HepG2 (cell line): ENCODE results near the gene RNF10. TPM values are rescaled to one million over a fixed set of nuclear protein-coding genes. Genes with fewer than 3 reads are reported as not detected.

Experiments used
- ATAC-seq: fragments of 200-7000 bp; cut with Tn5 transposase; 3 replicates; pipeline ENCODE4 v1.9.1; 2020; ENCODE audit warnings: mild to moderate bottlenecking, moderate library complexity
- BruUV-seq: library from RNA; stranded (reverse); fragments of 400-500 nt; replicated peaks from 2 replicates; lab custom pipeline; 2021; lab: Mats Ljungman, UMichigan
- CTCF ChIA-PET: fragments of 300-600 bp; formaldehyde crosslinking; extraction: SDS; loops from one replicate; lab custom pipeline; 2021; ENCODE audit warnings: low total read pairs, inconsistent platforms, low intra/inter-chr PET ratio; lab: Yijun Ruan, JAX
- POLR2A ChIA-PET: fragments of 350-600 bp; sonication (Branson Sonifier 250); formaldehyde crosslinking; loops from one replicate; lab custom pipeline; 2020; ENCODE audit warnings: antibody characterized with exemption, inconsistent platforms; lab: Yijun Ruan, JAX
- DNase-seq: peaks from one replicate; pipeline ENCODE4 v3.0.0-alpha.2; 2015; ENCODE audit warnings: low spot score
- FAIRE-seq: peaks from 3 replicates; lab custom pipeline; 2011; peaks lifted over from hg19 to GRCh38; lab: Jason Lieb, UNC
- H2AFZ ChIP-seq: one replicate; pipeline ENCODE4 v1.6.1; 2011; ENCODE audit warnings: low read length, inconsistent platforms
- H3K27ac ChIP-seq: fragments of 300-600 bp; 3 replicates; pipeline ENCODE4 v1.8.0; 2011; ENCODE audit warnings: mixed run types, mild to moderate bottlenecking, mixed read lengths, low read length, inconsistent platforms; ENCODE audit not compliant: insufficient read depth; ENCODE audit errors: extremely low read length
- H3K27me3 ChIP-seq, 2 experiments: fragments of 200-600 bp in 1 of 2; 2 replicates in 1 of 2; 3 replicates in 1 of 2; pipeline versions ENCODE4 v1.6.0 to v1.8.0; 2011; ENCODE audit warnings: low read length in 2 of 2, mild to moderate bottlenecking in 2 of 2, moderate library complexity in 2 of 2, inconsistent platforms in 1 of 2; ENCODE audit not compliant: insufficient read depth in 2 of 2, control insufficient read depth in 1 of 2
- H3K36me3 ChIP-seq, 2 experiments: fragments of 200-600 bp in 1 of 2; replicated peaks in 1 of 2; 2 replicates in 1 of 2; 3 replicates in 1 of 2; pipeline versions ENCODE4 v1.5.1 to v1.8.0; 2011; ENCODE audit warnings: low read length in 2 of 2, inconsistent platforms in 1 of 2; ENCODE audit not compliant: insufficient read depth in 2 of 2, control insufficient read depth in 1 of 2
- H3K4me1 ChIP-seq: 2 replicates; pipeline ENCODE4 v1.5.1; 2012; ENCODE audit warnings: low read length, inconsistent platforms; ENCODE audit not compliant: insufficient read depth
- H3K4me2 ChIP-seq: 2 replicates; pipeline ENCODE4 v1.6.0; 2011; ENCODE audit warnings: low read depth, low read length, inconsistent platforms
- H3K4me3 ChIP-seq, 3 experiments: fragments of 200-600 bp in 1 of 3; sonication (generic), shearing (Covaris generic) in 1 of 3; replicated peaks in 1 of 3; 2 replicates each; pipeline ENCODE4 v1.5.1; 2011 to 2016; ENCODE audit warnings: low read length in 3 of 3, inconsistent platforms in 2 of 3, low read depth in 2 of 3, mild to moderate bottlenecking in 2 of 3, control low read depth in 1 of 3, mixed read lengths in 1 of 3; ENCODE audit not compliant: insufficient read depth in 1 of 3
- H3K79me2 ChIP-seq: one replicate; pipeline ENCODE4 v1.6.1; 2011; ENCODE audit warnings: low read length, inconsistent platforms; ENCODE audit not compliant: insufficient read depth
- H3K9ac ChIP-seq: 2 replicates; pipeline ENCODE4 v1.6.0; 2011; ENCODE audit warnings: mild to moderate bottlenecking, low read depth, low read length, inconsistent platforms; ENCODE audit not compliant: insufficient read depth
- H3K9me3 ChIP-seq: 2 replicates; pipeline ENCODE4 v1.5.1; 2012; ENCODE audit warnings: mild to moderate bottlenecking, low read length
- H4K20me1 ChIP-seq: 2 replicates; pipeline ENCODE4 v1.6.0; 2011; ENCODE audit warnings: inconsistent platforms, mild to moderate bottlenecking, low read length, moderate library complexity; ENCODE audit not compliant: insufficient read depth
- ADNP ChIP-seq: sonication (generic); formaldehyde crosslinking; IDR thresholded peaks from 2 replicates; pipeline ENCODE4 v1.4.0; 2020; ENCODE audit warnings: missing genetic modification reagents
- CCDC6 ChIP-seq: sonication (generic); formaldehyde crosslinking; IDR thresholded peaks from 2 replicates; pipeline ENCODE4 v1.8.1; 2022; ENCODE audit warnings: mild to moderate bottlenecking, missing genetic modification reagents, moderate library complexity
- DMAP1 ChIP-seq: IDR thresholded peaks from 2 replicates; pipeline ENCODE4 v1.6.1; 2016
- FOXK1 ChIP-seq: sonication (generic); formaldehyde crosslinking; IDR thresholded peaks from 2 replicates; pipeline ENCODE4 v1.4.0; 2020; ENCODE audit warnings: low read depth, missing genetic modification reagents, borderline replicate concordance
- MAFF ChIP-seq: IDR thresholded peaks from 2 replicates; pipeline ENCODE4 v1.6.1; 2011; ENCODE audit warnings: low read depth, low read length, improper control_type of control experiment
- NR2F1 ChIP-seq, 2 experiments: fragments of 450-650 bp in 1 of 2; formaldehyde crosslinking in 1 of 2; IDR thresholded peaks; 2 replicates each; pipeline versions ENCODE4 v1.5.0 to v1.6.1; 2016 to 2020; ENCODE audit warnings: mild to moderate bottlenecking in 1 of 2, missing compliant biosample characterization in 1 of 2, missing genetic modification reagents in 1 of 2, moderate library complexity in 1 of 2
- SIX1 ChIP-seq: sonication (generic); formaldehyde crosslinking; IDR thresholded peaks from 2 replicates; pipeline ENCODE4 v1.4.0; 2020; ENCODE audit warnings: missing genetic modification reagents, borderline replicate concordance
- TERF1 ChIP-seq: sonication (generic); formaldehyde crosslinking; IDR thresholded peaks from 2 replicates; pipeline ENCODE4 v1.8.0; 2022; ENCODE audit warnings: mild to moderate bottlenecking, missing genetic modification reagents, moderate library complexity
- ZMYM2 ChIP-seq: sonication (generic); formaldehyde crosslinking; IDR thresholded peaks from 2 replicates; pipeline ENCODE4 v1.8.0; 2022; ENCODE audit warnings: mild to moderate bottlenecking, missing genetic modification reagents
- ZNF224 ChIP-seq: sonication (generic); formaldehyde crosslinking; IDR thresholded peaks from 2 replicates; pipeline ENCODE4 v1.5.0; 2020; ENCODE audit warnings: mild to moderate bottlenecking, missing genetic modification reagents
- ZNF407 ChIP-seq: sonication (generic); formaldehyde crosslinking; IDR thresholded peaks from one replicate; pipeline ENCODE4 v1.5.1; 2020; ENCODE audit warnings: mild to moderate bottlenecking, missing genetic modification reagents; ENCODE audit errors: not compliant biosample characterization
- ZNF431 ChIP-seq: sonication (generic); formaldehyde crosslinking; IDR thresholded peaks from 2 replicates; pipeline ENCODE4 v1.9.0; 2022; ENCODE audit warnings: missing genetic modification reagents, low read depth, mild to moderate bottlenecking, borderline replicate concordance
- ZNF761 ChIP-seq: sonication (generic); formaldehyde crosslinking; conservative IDR thresholded peaks from 2 replicates; pipeline ENCODE4 v1.4.0; 2020; ENCODE audit warnings: mild to moderate bottlenecking, missing genetic modification reagents
- ZNF770 ChIP-seq: sonication (generic); formaldehyde crosslinking; IDR thresholded peaks from 2 replicates; pipeline ENCODE4 v1.5.0; 2020; ENCODE audit warnings: mild to moderate bottlenecking, missing genetic modification reagents
- whole genome bisulfite sequencing: methylation state at CpG from one replicate; pipeline ENCODE4 v1.1.6; 2017; ENCODE audit warnings: low lambda C conversion rate; 5-methylcytosine and 5-hydroxymethylcytosine counted together
- in situ Hi-C: cut with HindIII; loops from 2 replicates; pipeline ENCODE4 v1.10.0; 2017; ENCODE audit warnings: low pct_unique_long_range_greater_than_20kb; ENCODE audit not compliant: extremely low pct_ligation_motif_present
- intact Hi-C: fragments of 100-400 bp; cut with micrococcal nuclease; formaldehyde crosslinking; loops from one replicate; pipeline ENCODE4 v1.10.0; 2022; ENCODE audit not compliant: unreplicated experiment
- polyA plus RNA-seq, 8 experiments: library from polyadenylated mRNA; depleted of rRNA in 3 of 8; stranded (reverse) in 7 of 8; unstranded in 1 of 8; fragments of >200 nt; fragmentation: Illumina TruSeq in 4 of 8; extraction: Trizol in 4 of 8; gene quantifications; 2 replicates each; pipeline versions ENCODE4 v1.2.1 to v1.2.3, GENCODE V29; 2011 to 2016; ENCODE audit warnings: low read depth in 4 of 8, missing spikeins in 1 of 8, mixed read lengths in 1 of 8; ENCODE audit not compliant: insufficient read depth in 1 of 8
- total RNA-seq, 5 experiments: library from RNA; depleted of rRNA; stranded (reverse); fragments of >200 nt; fragmentation: Illumina TruSeq; extraction: Trizol; gene quantifications; 2 replicates each; pipeline ENCODE4 v1.2.3, GENCODE V29; 2016; ENCODE audit warnings: low read depth in 1 of 5

The RNF10 gene
- total and polyA plus RNA-seq, 2 of the 13 experiments (the other 11 are each of a cell fraction or from before 2014, with no cell fraction given): 62.5 to 88.0 TPM

GRCh38 chr12:120504587-120504986, 29.6 kb upstream of the RNF10 start:
- no peak overlapping the region for H3K4me2 ChIP-seq
- BruUV-seq: no TSS peak
- H3K4me1 ChIP-seq: peaks cover 8% of the 10 kb centered on the region
- H4K20me1 ChIP-seq: no peaks in the 10 kb centered on the region
- 97% methylated on average over 3 of the region's 4 CpGs for WGBS
- no peak overlapping the region for H3K9ac ChIP-seq
- no peaks in the 10 kb centered on the region for H3K9me3 ChIP-seq
- H3K27ac ChIP-seq: no peak overlapping the region
- in situ Hi-C loops: no loop called here
- H2AFZ ChIP-seq: no peak overlapping the region
- no peak overlapping the region for H3K4me3 ChIP-seq
- intact Hi-C loops: no loop called here
- H3K79me2 ChIP-seq: no peaks in the 10 kb centered on the region
- no peak for DNase-seq
- peaks cover 4 to 23% of the 10 kb centered on the region in 2 experiments; a peak in 4 of 5 replicates for H3K36me3 ChIP-seq
- ChIA-PET CTCF (no interaction called here), POLR2A (interaction anchor here (1.8 kb wide), 1 partner anchor 8 kb away, joined by 7 read pairs; the partner anchor contains the start of gene DYNLL1)
- ATAC-seq: no peak
- no peaks in the 10 kb centered on the region for H3K27me3 ChIP-seq
- FAIRE-seq: no peak
- TF ChIP-seq FOXK1: no peak
- no peak for TF ChIP-seq CCDC6
- no peak for TF ChIP-seq MAFF
- TF ChIP-seq ZNF224 (CRISPR knock-in tag): no peak
- no peak for TF ChIP-seq TERF1 (CRISPR knock-in tag)
- TF ChIP-seq DMAP1 (CRISPR knock-in tag): no peak
- TF ChIP-seq ZNF407: no peak
- no peak for TF ChIP-seq ZNF761 (CRISPR knock-in tag)
- TF ChIP-seq ZMYM2 (CRISPR knock-in tag): no peak
- no peak for TF ChIP-seq NR2F1 (CRISPR knock-in tag; IDR thresholded peaks at IDR 0.05)
- no peak for TF ChIP-seq SIX1 (CRISPR knock-in tag)
- TF ChIP-seq ADNP (CRISPR knock-in tag): no peak
- no peak for TF ChIP-seq ZNF431
- TF ChIP-seq ZNF770 (CRISPR knock-in tag): no peak
